Activated naive CD8-positive, alpha-beta T cell (primary cell): ENCODE results near the gene DPF3.

Experiments
- H3K27ac Mint-ChIP-seq: one replicate; pipeline ENCODE4 v1.8.0; 2021; ENCODE audit warnings: mixed read lengths
- H3K27me3 Mint-ChIP-seq: one replicate; pipeline ENCODE4 v1.8.0; 2021; ENCODE audit warnings: mixed read lengths
- H3K36me3 Mint-ChIP-seq: one replicate; pipeline ENCODE4 v1.8.0; 2021; ENCODE audit warnings: mixed read lengths
- H3K4me1 Mint-ChIP-seq: one replicate; pipeline ENCODE4 v1.8.0; 2021; ENCODE audit warnings: low read depth, mixed read lengths
- H3K4me3 Mint-ChIP-seq: one replicate; pipeline ENCODE4 v1.8.0; 2021; ENCODE audit warnings: mild to moderate bottlenecking, mixed read lengths
- H3K9me3 Mint-ChIP-seq: one replicate; pipeline ENCODE4 v1.8.0; 2021; ENCODE audit warnings: low read depth, mixed read lengths

The DPF3 gene

GRCh38 chr14:72609205-72609916 is 284.5 kb downstream of the DPF3 start:
- Mint-ChIP-seq H3K4me3 (no peak overlapping the region), H3K4me1 (no peaks in the 10 kb centered on the region), H3K36me3 (no peaks in the 10 kb centered on the region), H3K9me3 (no peaks in the 10 kb centered on the region), H3K27ac (no peak overlapping the region), H3K27me3 (no peaks in the 10 kb centered on the region)

GRCh38 chr14:72608391-72609204 is 285.3 kb downstream of the DPF3 start:
- Mint-ChIP-seq H3K4me3 (no peak overlapping the region), H3K36me3 (no peaks in the 10 kb centered on the region), H3K4me1 (no peaks in the 10 kb centered on the region), H3K9me3 (no peaks in the 10 kb centered on the region), H3K27me3 (no peaks in the 10 kb centered on the region), H3K27ac (no peak overlapping the region)

- Mint-ChIP-seq H3K27me3 (no peaks in the 10 kb centered on the region), H3K4me3 (no peak overlapping the region), H3K9me3 (no peaks in the 10 kb centered on the region), H3K36me3 (no peaks in the 10 kb centered on the region), H3K27ac (no peak overlapping the region), H3K4me1 (no peaks in the 10 kb centered on the region)
These were observed 286.3 kb downstream of the DPF3 start for GRCh38 chr14:72607386-72608130.

GRCh38 chr14:72606879-72607278 is 287.0 kb downstream of the DPF3 start:
- H3K36me3 Mint-ChIP-seq = no peaks in the 10 kb centered on the region
- no peaks in the 10 kb centered on the region for H3K9me3 Mint-ChIP-seq
- no peak overlapping the region for H3K4me3 Mint-ChIP-seq
- no peak overlapping the region for H3K27ac Mint-ChIP-seq
- H3K4me1 Mint-ChIP-seq = no peaks in the 10 kb centered on the region
- no peaks in the 10 kb centered on the region for H3K27me3 Mint-ChIP-seq

- no peaks in the 10 kb centered on the region for H3K36me3 Mint-ChIP-seq
- no peak overlapping the region for H3K27ac Mint-ChIP-seq
- H3K4me3 Mint-ChIP-seq = no peak overlapping the region
- no peaks in the 10 kb centered on the region for H3K9me3 Mint-ChIP-seq
- H3K27me3 Mint-ChIP-seq = no peaks in the 10 kb centered on the region
- no peaks in the 10 kb centered on the region for H3K4me1 Mint-ChIP-seq
These were observed 288.0 kb downstream of the DPF3 start for GRCh38 chr14:72605921-72606220.

- H3K27ac Mint-ChIP-seq = no peak overlapping the region
- no peaks in the 10 kb centered on the region for H3K36me3 Mint-ChIP-seq
- H3K27me3 Mint-ChIP-seq = no peaks in the 10 kb centered on the region
- no peaks in the 10 kb centered on the region for H3K4me1 Mint-ChIP-seq
- no peak overlapping the region for H3K4me3 Mint-ChIP-seq
- no peaks in the 10 kb centered on the region for H3K9me3 Mint-ChIP-seq
These were observed 288.6 kb downstream of the DPF3 start for GRCh38 chr14:72605096-72605920.

GRCh38 chr14:72604133-72604532 is 289.8 kb downstream of the DPF3 start:
- H3K27me3 Mint-ChIP-seq = no peaks in the 10 kb centered on the region
- H3K4me1 Mint-ChIP-seq = no peaks in the 10 kb centered on the region
- H3K9me3 Mint-ChIP-seq = no peaks in the 10 kb centered on the region
- no peaks in the 10 kb centered on the region for H3K36me3 Mint-ChIP-seq
- no peak overlapping the region for H3K27ac Mint-ChIP-seq
- no peak overlapping the region for H3K4me3 Mint-ChIP-seq

GRCh38 chr14:72603639-72604038 is 290.3 kb downstream of the DPF3 start:
- Mint-ChIP-seq H3K36me3 (no peaks in the 10 kb centered on the region), H3K4me1 (no peaks in the 10 kb centered on the region), H3K27ac (no peak overlapping the region), H3K27me3 (no peaks in the 10 kb centered on the region), H3K4me3 (no peak overlapping the region), H3K9me3 (no peaks in the 10 kb centered on the region)

GRCh38 chr14:72600551-72601330 is 293.2 kb downstream of the DPF3 start:
- Mint-ChIP-seq H3K36me3 (peaks cover 3% of the 10 kb centered on the region), H3K4me3 (no peak overlapping the region), H3K9me3 (no peaks in the 10 kb centered on the region), H3K4me1 (peaks cover 6% of the 10 kb centered on the region), H3K27ac (no peak overlapping the region), H3K27me3 (peaks cover 6% of the 10 kb centered on the region)

- Mint-ChIP-seq H3K4me3 (no peak overlapping the region), H3K9me3 (no peaks in the 10 kb centered on the region), H3K4me1 (peaks cover 16% of the 10 kb centered on the region), H3K27ac (no peak overlapping the region), H3K36me3 (peaks cover 3% of the 10 kb centered on the region), H3K27me3 (peaks cover 6% of the 10 kb centered on the region)
These were observed 294.1 kb downstream of the DPF3 start for GRCh38 chr14:72599579-72600470.

- Mint-ChIP-seq H3K27me3 (peaks cover 6% of the 10 kb centered on the region), H3K9me3 (no peaks in the 10 kb centered on the region), H3K36me3 (peaks cover 3% of the 10 kb centered on the region), H3K4me3 (no peak overlapping the region), H3K4me1 (peaks cover 29% of the 10 kb centered on the region), H3K27ac (no peak overlapping the region)
These were observed 295.6 kb downstream of the DPF3 start for GRCh38 chr14:72598306-72598705.

- H3K27ac Mint-ChIP-seq = no peak overlapping the region
- H3K4me1 Mint-ChIP-seq = peaks cover 36% of the 10 kb centered on the region
- no peaks in the 10 kb centered on the region for H3K9me3 Mint-ChIP-seq
- H3K4me3 Mint-ChIP-seq = no peak overlapping the region
- H3K27me3 Mint-ChIP-seq = peaks cover 6% of the 10 kb centered on the region
- peaks cover 3% of the 10 kb centered on the region for H3K36me3 Mint-ChIP-seq
These were observed 296.4 kb downstream of the DPF3 start for GRCh38 chr14:72597252-72598233.
